ENCODE data around the gene PROB1. TPM values are rescaled to one million over a fixed set of nuclear protein-coding genes. Genes with fewer than 3 reads are reported as not detected.
"Not testable (repeated sequence)": the region's sequence is repeated elsewhere in the genome, so short reads cannot be mapped to it uniquely, and the experiment has no call there.

The PROB1 gene
- polyA plus RNA-seq, 1 donor (not counting 4 experiments of a cell fraction or from before 2014, with no cell fraction given): 0.26 TPM

- FAIRE-seq: no peak
- H3K4me3 ChIP-seq (ENCODE audit: control insufficient read depth in 2 of 3, extremely low read depth in 1 of 3, insufficient read depth in 2 of 3, low read depth in 1 of 3, low read length in 3 of 3): no peak overlapping the region
- H3K9me1 ChIP-seq (ENCODE audit: control insufficient read depth, extremely low read depth, insufficient read depth, low read length): no peaks in the 10 kb centered on the region
- no peak for DNase-seq (ENCODE audit: low read depth, low spot score)
- TF ChIP-seq EZH2 (IDR thresholded peaks at IDR 0.05; ENCODE audit: low read length): no peak
- TF ChIP-seq, protein P1, sequence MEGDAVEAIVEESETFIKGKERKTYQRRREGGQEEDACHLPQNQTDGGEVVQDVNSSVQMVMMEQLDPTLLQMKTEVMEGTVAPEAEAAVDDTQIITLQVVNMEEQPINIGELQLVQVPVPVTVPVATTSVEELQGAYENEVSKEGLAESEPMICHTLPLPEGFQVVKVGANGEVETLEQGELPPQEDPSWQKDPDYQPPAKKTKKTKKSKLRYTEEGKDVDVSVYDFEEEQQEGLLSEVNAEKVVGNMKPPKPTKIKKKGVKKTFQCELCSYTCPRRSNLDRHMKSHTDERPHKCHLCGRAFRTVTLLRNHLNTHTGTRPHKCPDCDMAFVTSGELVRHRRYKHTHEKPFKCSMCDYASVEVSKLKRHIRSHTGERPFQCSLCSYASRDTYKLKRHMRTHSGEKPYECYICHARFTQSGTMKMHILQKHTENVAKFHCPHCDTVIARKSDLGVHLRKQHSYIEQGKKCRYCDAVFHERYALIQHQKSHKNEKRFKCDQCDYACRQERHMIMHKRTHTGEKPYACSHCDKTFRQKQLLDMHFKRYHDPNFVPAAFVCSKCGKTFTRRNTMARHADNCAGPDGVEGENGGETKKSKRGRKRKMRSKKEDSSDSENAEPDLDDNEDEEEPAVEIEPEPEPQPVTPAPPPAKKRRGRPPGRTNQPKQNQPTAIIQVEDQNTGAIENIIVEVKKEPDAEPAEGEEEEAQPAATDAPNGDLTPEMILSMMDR (optimal IDR thresholded peaks at IDR 0.05 in 1 of 3, IDR thresholded peaks at IDR 0.05 in 1 of 3, conservative IDR thresholded peaks at IDR 0.05 in 1 of 3; ENCODE audit: extremely low read depth in 1 of 3, insufficient read depth in 2 of 3, low read length in 3 of 3): no peak
- no peaks in the 10 kb centered on the region for H4K20me1 ChIP-seq (ENCODE audit: control insufficient read depth, extremely low read depth, insufficient read depth, low read length)
- H3K4me2 ChIP-seq (ENCODE audit: control insufficient read depth, extremely low read depth, insufficient read depth, low read depth, low read length): no peak overlapping the region
- no peaks in the 10 kb centered on the region for H3K9me3 ChIP-seq (ENCODE audit: control insufficient read depth, low read depth, low read length)
- no peak overlapping the region for H3K9ac ChIP-seq (ENCODE audit: control insufficient read depth, extremely low read depth, insufficient read depth, low read length)
- H3K27ac ChIP-seq (ENCODE audit: control insufficient read depth, insufficient read depth, low read length): no peak overlapping the region
- H3K27me3 ChIP-seq (ENCODE audit: control insufficient read depth, extremely low read depth, insufficient read depth, low read length): no peaks in the 10 kb centered on the region
- H2AFZ ChIP-seq (ENCODE audit: control insufficient read depth, low read length): no peak overlapping the region
- H3K4me1 ChIP-seq (ENCODE audit: control insufficient read depth, extremely low read depth, insufficient read depth, low read length): no peaks in the 10 kb centered on the region
- H3K79me2 ChIP-seq (ENCODE audit: control insufficient read depth, insufficient read depth, low read length): peaks cover 71% of the 10 kb centered on the region
- H3K36me3 ChIP-seq (ENCODE audit: control insufficient read depth in 2 of 2, extremely low read depth in 1 of 2, insufficient read depth in 2 of 2, low read length in 2 of 2): peaks cover 0 to 2% of the 10 kb centered on the region in 2 experiments
- dilution Hi-C loops (cut with MboI; ENCODE audit: extremely low pct_ligation_motif_present, low sequenced_read_pairs): no loop called here
These were observed 36.8 kb downstream of the PROB1 start for GRCh38 chr5:139358064-139358463.

DNA sequence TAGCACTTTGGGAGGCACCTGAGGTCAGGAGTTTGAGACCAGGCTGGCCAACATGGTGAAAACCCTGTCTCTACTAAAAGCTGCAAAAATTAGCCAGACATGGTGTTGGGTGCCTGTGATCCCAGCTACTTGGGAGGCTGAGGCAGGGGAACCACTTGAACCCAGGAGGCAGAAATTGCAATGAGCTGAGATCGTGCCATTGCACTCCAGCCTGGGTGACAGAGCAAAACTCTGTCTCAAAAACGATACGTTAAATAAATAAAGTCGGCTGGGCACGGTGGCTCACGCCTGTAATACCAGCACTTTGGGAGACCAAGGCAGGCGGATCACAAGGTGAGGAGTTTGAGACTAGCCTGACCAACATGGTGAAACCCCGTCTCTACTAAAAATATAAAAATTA lies 39.0 kb downstream of the PROB1 start:
- DNase-seq (ENCODE audit: low read depth, low spot score); H3K27ac ChIP-seq (ENCODE audit: control insufficient read depth, insufficient read depth, low read length); H2AFZ ChIP-seq (ENCODE audit: control insufficient read depth, low read length); H3K4me2 ChIP-seq (ENCODE audit: control insufficient read depth, extremely low read depth, insufficient read depth, low read depth, low read length); dilution Hi-C loops (cut with MboI; ENCODE audit: extremely low pct_ligation_motif_present, low sequenced_read_pairs); H4K20me1 ChIP-seq (ENCODE audit: control insufficient read depth, extremely low read depth, insufficient read depth, low read length); H3K4me1 ChIP-seq (ENCODE audit: control insufficient read depth, extremely low read depth, insufficient read depth, low read length); H3K27me3 ChIP-seq (ENCODE audit: control insufficient read depth, extremely low read depth, insufficient read depth, low read length); H3K9me1 ChIP-seq (ENCODE audit: control insufficient read depth, extremely low read depth, insufficient read depth, low read length); H3K4me3 ChIP-seq (ENCODE audit: control insufficient read depth in 2 of 3, extremely low read depth in 1 of 3, insufficient read depth in 2 of 3, low read depth in 1 of 3, low read length in 3 of 3); H3K9ac ChIP-seq (ENCODE audit: control insufficient read depth, extremely low read depth, insufficient read depth, low read length); H3K36me3 ChIP-seq (ENCODE audit: control insufficient read depth in 2 of 2, extremely low read depth in 1 of 2, insufficient read depth in 2 of 2, low read length in 2 of 2); H3K9me3 ChIP-seq (ENCODE audit: control insufficient read depth, low read depth, low read length); FAIRE-seq: not testable (repeated sequence)
- peaks cover 90% of the 10 kb centered on the region for H3K79me2 ChIP-seq (ENCODE audit: control insufficient read depth, insufficient read depth, low read length)

- no peak overlapping the region for H3K4me2 ChIP-seq (ENCODE audit: control insufficient read depth, extremely low read depth, insufficient read depth, low read depth, low read length)
- dilution Hi-C loops (cut with MboI; ENCODE audit: extremely low pct_ligation_motif_present, low sequenced_read_pairs): no loop called here
- H3K4me3 ChIP-seq (ENCODE audit: control insufficient read depth in 2 of 3, extremely low read depth in 1 of 3, insufficient read depth in 2 of 3, low read depth in 1 of 3, low read length in 3 of 3): no peak overlapping the region
- FAIRE-seq (no peak), DNase-seq (ENCODE audit: low read depth, low spot score) (no peak)
- peaks cover 0 to 4% of the 10 kb centered on the region in 2 experiments for H3K36me3 ChIP-seq (ENCODE audit: control insufficient read depth in 2 of 2, extremely low read depth in 1 of 2, insufficient read depth in 2 of 2, low read length in 2 of 2)
- H3K9me3 ChIP-seq (ENCODE audit: control insufficient read depth, low read depth, low read length): no peaks in the 10 kb centered on the region
- H2AFZ ChIP-seq (ENCODE audit: control insufficient read depth, low read length): no peak overlapping the region
- H3K9me1 ChIP-seq (ENCODE audit: control insufficient read depth, extremely low read depth, insufficient read depth, low read length): no peaks in the 10 kb centered on the region
- H3K9ac ChIP-seq (ENCODE audit: control insufficient read depth, extremely low read depth, insufficient read depth, low read length): no peak overlapping the region
- H4K20me1 ChIP-seq (ENCODE audit: control insufficient read depth, extremely low read depth, insufficient read depth, low read length): no peaks in the 10 kb centered on the region
- H3K4me1 ChIP-seq (ENCODE audit: control insufficient read depth, extremely low read depth, insufficient read depth, low read length): no peaks in the 10 kb centered on the region
- no peak for TF ChIP-seq EZH2 (IDR thresholded peaks at IDR 0.05; ENCODE audit: low read length)
- peaks cover 87% of the 10 kb centered on the region for H3K79me2 ChIP-seq (ENCODE audit: control insufficient read depth, insufficient read depth, low read length)
- no peaks in the 10 kb centered on the region for H3K27me3 ChIP-seq (ENCODE audit: control insufficient read depth, extremely low read depth, insufficient read depth, low read length)
- H3K27ac ChIP-seq (ENCODE audit: control insufficient read depth, insufficient read depth, low read length): no peak overlapping the region
These were observed 40.7 kb downstream of the PROB1 start for GRCh38 chr5:139354186-139354585.

DNA sequence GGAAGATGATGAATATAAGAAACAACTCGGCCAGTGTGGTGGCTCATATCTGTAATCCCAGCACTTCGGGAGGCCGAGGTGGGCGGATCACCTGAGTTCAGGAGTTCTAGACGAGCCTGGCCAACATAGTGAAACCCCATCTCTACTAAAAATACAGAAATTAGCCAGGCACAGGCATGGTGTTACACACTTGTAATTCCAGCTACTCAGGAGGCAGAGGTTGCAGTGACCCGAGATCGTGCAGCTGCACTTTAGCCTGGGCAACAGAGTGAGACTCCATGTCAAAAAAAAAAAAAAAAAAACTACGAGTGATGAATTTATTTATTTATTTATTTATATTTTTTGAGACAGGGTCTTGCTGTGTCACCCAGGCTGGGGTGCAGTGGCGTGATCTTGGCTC lies 47.0 kb downstream of the PROB1 start:
- dilution Hi-C loops (cut with MboI; ENCODE audit: extremely low pct_ligation_motif_present, low sequenced_read_pairs); FAIRE-seq; H3K27ac ChIP-seq (ENCODE audit: control insufficient read depth, insufficient read depth, low read length): not testable (repeated sequence)

More for the DNA sequence above, 47.0 kb downstream of the PROB1 start:
- not testable (repeated sequence) for H3K36me3 ChIP-seq (ENCODE audit: control insufficient read depth in 2 of 2, extremely low read depth in 1 of 2, insufficient read depth in 2 of 2, low read length in 2 of 2); H4K20me1 ChIP-seq (ENCODE audit: control insufficient read depth, extremely low read depth, insufficient read depth, low read length); H3K9me3 ChIP-seq (ENCODE audit: control insufficient read depth, low read depth, low read length); H2AFZ ChIP-seq (ENCODE audit: control insufficient read depth, low read length); H3K9ac ChIP-seq (ENCODE audit: control insufficient read depth, extremely low read depth, insufficient read depth, low read length); H3K4me2 ChIP-seq (ENCODE audit: control insufficient read depth, extremely low read depth, insufficient read depth, low read depth, low read length); H3K27me3 ChIP-seq (ENCODE audit: control insufficient read depth, extremely low read depth, insufficient read depth, low read length); H3K4me3 ChIP-seq (ENCODE audit: control insufficient read depth in 2 of 3, extremely low read depth in 1 of 3, insufficient read depth in 2 of 3, low read depth in 1 of 3, low read length in 3 of 3); H3K4me1 ChIP-seq (ENCODE audit: control insufficient read depth, extremely low read depth, insufficient read depth, low read length); DNase-seq (ENCODE audit: low read depth, low spot score); H3K9me1 ChIP-seq (ENCODE audit: control insufficient read depth, extremely low read depth, insufficient read depth, low read length)
- H3K79me2 ChIP-seq (ENCODE audit: control insufficient read depth, insufficient read depth, low read length): peaks cover 93% of the 10 kb centered on the region
